ENCODE data around the gene GAPDHS. TPM values are rescaled to one million over a fixed set of nuclear protein-coding genes. Genes with fewer than 3 reads are reported as not detected.

The GAPDHS gene
- total RNA-seq, 1 donor from 2014 or later = not detected

DNA sequence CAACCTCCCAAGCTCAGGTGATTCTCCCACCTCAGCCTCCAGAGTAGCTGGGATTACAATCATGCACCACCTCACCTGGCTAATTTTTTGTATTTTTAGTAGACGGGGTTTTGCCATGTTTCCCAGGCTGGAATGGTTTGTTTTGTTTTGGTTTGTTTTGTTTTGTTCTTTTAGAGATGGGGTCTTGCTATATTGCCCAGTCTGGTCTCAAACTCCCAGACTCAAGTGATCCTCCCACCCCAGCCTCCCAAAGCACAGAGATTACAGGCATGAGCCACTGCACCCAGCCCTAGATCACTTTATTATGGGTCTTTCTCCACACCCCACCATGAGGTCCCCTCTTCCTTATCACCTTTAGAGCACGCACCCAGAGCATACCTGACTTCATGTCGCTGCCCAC is 35.0 kb upstream of the GAPDHS start:
- TF ChIP-seq, protein P1, sequence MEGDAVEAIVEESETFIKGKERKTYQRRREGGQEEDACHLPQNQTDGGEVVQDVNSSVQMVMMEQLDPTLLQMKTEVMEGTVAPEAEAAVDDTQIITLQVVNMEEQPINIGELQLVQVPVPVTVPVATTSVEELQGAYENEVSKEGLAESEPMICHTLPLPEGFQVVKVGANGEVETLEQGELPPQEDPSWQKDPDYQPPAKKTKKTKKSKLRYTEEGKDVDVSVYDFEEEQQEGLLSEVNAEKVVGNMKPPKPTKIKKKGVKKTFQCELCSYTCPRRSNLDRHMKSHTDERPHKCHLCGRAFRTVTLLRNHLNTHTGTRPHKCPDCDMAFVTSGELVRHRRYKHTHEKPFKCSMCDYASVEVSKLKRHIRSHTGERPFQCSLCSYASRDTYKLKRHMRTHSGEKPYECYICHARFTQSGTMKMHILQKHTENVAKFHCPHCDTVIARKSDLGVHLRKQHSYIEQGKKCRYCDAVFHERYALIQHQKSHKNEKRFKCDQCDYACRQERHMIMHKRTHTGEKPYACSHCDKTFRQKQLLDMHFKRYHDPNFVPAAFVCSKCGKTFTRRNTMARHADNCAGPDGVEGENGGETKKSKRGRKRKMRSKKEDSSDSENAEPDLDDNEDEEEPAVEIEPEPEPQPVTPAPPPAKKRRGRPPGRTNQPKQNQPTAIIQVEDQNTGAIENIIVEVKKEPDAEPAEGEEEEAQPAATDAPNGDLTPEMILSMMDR (IDR thresholded peaks at IDR 0.05) = no peak
- intact Hi-C loops (cut with DNase I) = loop anchor here (5.0 kb wide), 1 partner anchor 231 kb away; the partner anchor contains the start of gene USF2
- Histone ChIP-seq H3K9me3 (no peaks in the 10 kb centered on the region), H3K4me1 (no peaks in the 10 kb centered on the region), H3K27me3 (no peaks in the 10 kb centered on the region), H3K36me3 (peaks cover 0 to 3% of the 10 kb centered on the region in 2 donors), H3K4me3 (no peak overlapping the region), H3K27ac (no peak overlapping the region)
- DNase-seq (ENCODE audit: low spot score in 2 of 2) = no peak

DNA sequence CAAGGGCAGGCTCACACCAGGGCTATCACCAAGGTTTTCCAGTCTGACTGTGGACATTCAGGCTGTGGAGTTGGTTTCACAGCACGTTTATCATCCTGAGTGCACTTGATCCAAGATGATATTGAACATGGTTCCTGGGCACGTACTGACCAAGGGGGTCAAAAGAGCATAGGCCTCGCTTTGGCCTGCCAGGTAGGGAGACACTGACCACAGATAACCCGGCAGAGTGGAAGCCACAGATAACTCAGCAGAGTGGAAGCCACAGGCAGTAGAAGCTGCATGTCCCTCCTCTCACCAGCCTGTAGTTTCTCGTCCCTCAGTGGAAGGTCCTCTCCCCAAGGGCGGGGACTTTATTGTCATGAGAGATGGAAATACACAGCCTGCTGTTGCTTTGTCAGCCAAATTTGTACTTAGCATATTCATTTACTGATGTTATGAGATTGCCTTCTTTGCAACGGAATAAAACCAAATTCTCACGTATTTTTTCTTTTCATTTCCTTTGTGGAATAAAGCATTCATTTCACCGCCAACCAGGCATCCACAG is 34.2 kb upstream of the GAPDHS start:
- intact Hi-C loops (cut with DNase I) = loop anchor here (5.0 kb wide), 1 partner anchor 232 kb away; the partner anchor contains the start of gene USF2
- no peak overlapping the region for H3K27ac ChIP-seq
- no peaks in the 10 kb centered on the region for H3K9me3 ChIP-seq
- no peak for DNase-seq (ENCODE audit: low spot score in 2 of 2)
- no peaks in the 10 kb centered on the region for H3K4me1 ChIP-seq
- no peaks in the 10 kb centered on the region for H3K27me3 ChIP-seq
- TF ChIP-seq, protein P1 (IDR thresholded peaks at IDR 0.05) = no peak
- H3K4me3 ChIP-seq = no peak overlapping the region
- peaks cover 0 to 3% of the 10 kb centered on the region in 2 donors for H3K36me3 ChIP-seq

DNA sequence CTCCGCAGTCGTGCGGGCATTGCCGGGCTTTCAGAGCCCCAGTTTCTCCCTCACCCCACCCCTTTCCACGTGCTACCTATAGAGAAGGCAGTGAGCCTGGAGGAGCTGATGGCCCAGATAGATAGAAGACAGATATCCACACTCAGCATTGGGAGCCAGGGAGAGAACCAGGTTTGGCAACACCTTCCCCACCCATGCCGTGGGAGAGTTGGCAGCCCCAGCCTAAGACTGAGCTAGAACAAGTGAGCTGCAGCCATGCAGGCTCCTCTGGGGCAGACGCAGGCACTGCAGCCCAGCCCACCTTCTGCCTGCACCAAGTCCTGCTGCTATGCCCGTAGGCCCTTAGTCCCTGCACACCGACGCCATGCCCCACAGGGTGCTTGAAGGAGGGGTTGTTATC is 32.6 kb upstream of the GAPDHS start:
- no peak for DNase-seq (ENCODE audit: low spot score in 2 of 2)
- Histone ChIP-seq H3K9me3 (no peaks in the 10 kb centered on the region), H3K27ac (no peak overlapping the region), H3K4me3 (no peak overlapping the region), H3K4me1 (no peaks in the 10 kb centered on the region), H3K27me3 (no peaks in the 10 kb centered on the region), H3K36me3 (peaks cover 0 to 3% of the 10 kb centered on the region in 2 donors)
- TF ChIP-seq, protein P1 (IDR thresholded peaks at IDR 0.05) = no peak
- intact Hi-C loops (cut with DNase I) = loop anchor here (10.0 kb wide), 1 partner anchor 436 kb away; no protein-coding TSS in a partner anchor

DNA sequence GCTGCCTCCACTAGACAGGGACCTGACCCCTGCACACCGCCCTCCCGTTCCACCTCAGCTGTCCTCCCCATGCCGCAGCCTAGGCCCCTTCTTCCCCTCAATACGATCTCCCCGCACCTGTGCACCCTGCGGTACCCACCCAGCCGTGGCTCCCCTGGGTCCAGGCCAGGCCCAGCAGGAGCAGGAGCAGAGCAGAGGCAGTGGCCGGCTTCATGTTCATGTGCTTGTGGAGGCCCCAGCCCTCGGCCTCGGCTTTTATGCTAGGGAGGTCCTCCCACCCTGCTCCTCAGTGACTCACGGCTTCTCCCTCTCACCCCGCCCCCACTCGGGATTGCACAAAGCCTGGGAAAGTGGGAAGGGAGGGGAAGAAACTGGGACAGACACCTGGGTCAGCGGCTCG is 31.6 kb upstream of the GAPDHS start:
- no peak for DNase-seq (ENCODE audit: low spot score in 2 of 2)
- intact Hi-C loops (cut with DNase I) = loop anchor here (10.0 kb wide), 1 partner anchor 437 kb away; no protein-coding TSS in a partner anchor
- Histone ChIP-seq H3K27me3 (no peaks in the 10 kb centered on the region), H3K4me1 (no peaks in the 10 kb centered on the region), H3K27ac (no peak overlapping the region), H3K9me3 (no peaks in the 10 kb centered on the region), H3K4me3 (no peak overlapping the region), H3K36me3 (peaks cover 0 to 3% of the 10 kb centered on the region in 2 donors)
- TF ChIP-seq, protein P1 (IDR thresholded peaks at IDR 0.05) = no peak

DNA sequence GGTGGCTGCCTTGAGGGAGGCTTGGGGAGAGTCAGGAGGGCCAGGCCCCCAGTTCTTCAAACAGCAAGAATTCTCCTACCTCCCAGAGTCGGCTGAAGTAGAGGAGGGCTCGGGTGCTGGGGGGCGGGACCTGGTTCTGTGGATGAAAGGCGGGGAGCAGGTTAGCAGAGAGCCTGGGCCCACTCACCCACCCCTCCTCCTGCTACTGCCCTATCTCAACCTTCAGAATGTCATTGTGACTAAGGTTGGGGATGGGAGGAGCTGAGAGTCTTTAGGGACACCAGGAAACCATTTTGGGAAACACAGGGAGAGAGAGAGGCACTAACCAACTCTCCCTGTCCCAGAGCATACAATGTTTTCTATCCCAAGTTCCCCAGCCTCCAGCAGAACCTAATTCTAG is 30.5 kb upstream of the GAPDHS start:
- Histone ChIP-seq H3K27me3 (no peaks in the 10 kb centered on the region), H3K4me3 (no peak overlapping the region), H3K9me3 (no peaks in the 10 kb centered on the region), H3K4me1 (no peaks in the 10 kb centered on the region), H3K36me3 (peaks cover 0 to 3% of the 10 kb centered on the region in 2 donors), H3K27ac (no peak overlapping the region)
- DNase-seq (ENCODE audit: low spot score in 2 of 2) = no peak
- TF ChIP-seq, protein P1 (IDR thresholded peaks at IDR 0.05) = no peak
- intact Hi-C loops (cut with DNase I) = loop anchor here (10.0 kb wide), 1 partner anchor 438 kb away; no protein-coding TSS in a partner anchor
